Measurements from ENCODE around the gene HSPH1.

HSPH1 gene

GRCh38 chr13:31119966-31120700 is 41.6 kb downstream of the HSPH1 start:
- TF ChIP-seq EZH2 (optimal IDR thresholded peaks at IDR 0.05; ENCODE audit: low read depth, low read length) = no peak
- TF ChIP-seq CTCF (IDR thresholded peaks at IDR 0.05; ENCODE audit: low read length) = no peak
- TF ChIP-seq EZH2phosphoT487 (IDR thresholded peaks at IDR 0.05; ENCODE audit: low read length) = no peak
- H3F3A ChIP-seq (ENCODE audit: insufficient read depth, low read length) = no peaks in the 10 kb centered on the region
- H2AFZ ChIP-seq (ENCODE audit: low read length) = no peak overlapping the region
- H3K36me3 ChIP-seq (replicated peaks; ENCODE audit: insufficient read depth, low read length) = no peaks in the 10 kb centered on the region
- H3K9me2 ChIP-seq (replicated peaks; ENCODE audit: insufficient read depth, low read length) = no peaks in the 10 kb centered on the region
- no peaks in the 10 kb centered on the region for H3K4me1 ChIP-seq (ENCODE audit: low read length)
- DNase-seq = no peak
- H3K4me2 ChIP-seq (ENCODE audit: low read depth, low read length) = no peak overlapping the region
- H3K79me2 ChIP-seq (ENCODE audit: low read length) = no peaks in the 10 kb centered on the region
- H3K27me3 ChIP-seq (replicated peaks; ENCODE audit: insufficient read depth, low read length) = no peaks in the 10 kb centered on the region
- H3K27ac ChIP-seq (ENCODE audit: low read length) = no peak overlapping the region
- H4K20me1 ChIP-seq (ENCODE audit: insufficient read depth, low read length) = no peaks in the 10 kb centered on the region
- H3K9me3 ChIP-seq (replicated peaks; ENCODE audit: insufficient read depth, low read length) = no peaks in the 10 kb centered on the region
- no peak overlapping the region for H3K9ac ChIP-seq (ENCODE audit: low read length)
- H3K4me3 ChIP-seq (ENCODE audit: low read length) = no peak overlapping the region

DNA sequence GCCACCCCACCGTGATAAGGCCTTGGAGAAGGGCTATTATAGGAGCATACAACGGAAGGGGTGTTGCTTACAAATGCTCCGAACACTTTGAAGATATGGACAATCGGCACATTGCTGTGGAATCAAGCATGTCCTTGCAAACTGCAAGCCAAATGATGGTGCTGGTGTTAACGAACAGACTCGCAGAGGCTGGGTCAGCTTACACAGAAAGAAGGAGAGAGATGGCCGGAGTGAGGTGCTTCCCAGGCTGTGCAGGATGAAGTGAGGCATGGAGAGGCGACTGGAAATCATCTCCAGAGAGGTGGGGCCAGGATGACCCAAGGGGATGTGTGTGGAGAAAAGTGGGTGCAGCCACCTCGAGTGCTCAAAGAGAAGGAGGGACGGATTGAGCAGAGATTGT is 42.2 kb downstream of the HSPH1 start:
- H3K27me3 ChIP-seq (replicated peaks; ENCODE audit: insufficient read depth, low read length) = no peaks in the 10 kb centered on the region
- H3K36me3 ChIP-seq (replicated peaks; ENCODE audit: insufficient read depth, low read length) = no peaks in the 10 kb centered on the region
- H3F3A ChIP-seq (ENCODE audit: insufficient read depth, low read length) = no peaks in the 10 kb centered on the region

GRCh38 chr13:31116224-31116623 is 45.5 kb downstream of the HSPH1 start:
- DNase-seq = no peak
- Histone ChIP-seq H3K4me3 (ENCODE audit: low read length) (no peak overlapping the region), H3K27me3 (replicated peaks; ENCODE audit: insufficient read depth, low read length) (no peaks in the 10 kb centered on the region), H3K9ac (ENCODE audit: low read length) (no peak overlapping the region), H3K27ac (ENCODE audit: low read length) (no peak overlapping the region), H3K79me2 (ENCODE audit: low read length) (no peaks in the 10 kb centered on the region), H2AFZ (ENCODE audit: low read length) (no peak overlapping the region), H4K20me1 (ENCODE audit: insufficient read depth, low read length) (no peaks in the 10 kb centered on the region), H3K9me3 (replicated peaks; ENCODE audit: insufficient read depth, low read length) (no peaks in the 10 kb centered on the region), H3F3A (ENCODE audit: insufficient read depth, low read length) (no peaks in the 10 kb centered on the region), H3K4me2 (ENCODE audit: low read depth, low read length) (no peak overlapping the region), H3K36me3 (replicated peaks; ENCODE audit: insufficient read depth, low read length) (no peaks in the 10 kb centered on the region), H3K9me2 (replicated peaks; ENCODE audit: insufficient read depth, low read length) (no peaks in the 10 kb centered on the region), H3K4me1 (ENCODE audit: low read length) (no peaks in the 10 kb centered on the region)
- TF ChIP-seq EZH2 (optimal IDR thresholded peaks at IDR 0.05; ENCODE audit: low read depth, low read length) (no peak), CTCF (IDR thresholded peaks at IDR 0.05; ENCODE audit: low read length) (no peak), EZH2phosphoT487 (IDR thresholded peaks at IDR 0.05; ENCODE audit: low read length) (no peak)

More for the DNA sequence above, 42.2 kb downstream of the HSPH1 start:
- Histone ChIP-seq H4K20me1 (ENCODE audit: insufficient read depth, low read length) (no peaks in the 10 kb centered on the region), H3K9me3 (replicated peaks; ENCODE audit: insufficient read depth, low read length) (no peaks in the 10 kb centered on the region), H2AFZ (ENCODE audit: low read length) (no peak overlapping the region), H3K4me3 (ENCODE audit: low read length) (no peak overlapping the region), H3K9ac (ENCODE audit: low read length) (no peak overlapping the region), H3K27ac (ENCODE audit: low read length) (no peak overlapping the region), H3K4me2 (ENCODE audit: low read depth, low read length) (no peak overlapping the region), H3K79me2 (ENCODE audit: low read length) (no peaks in the 10 kb centered on the region), H3K4me1 (ENCODE audit: low read length) (no peaks in the 10 kb centered on the region), H3K9me2 (replicated peaks; ENCODE audit: insufficient read depth, low read length) (no peaks in the 10 kb centered on the region)
- TF ChIP-seq CTCF (IDR thresholded peaks at IDR 0.05; ENCODE audit: low read length) (no peak), EZH2 (optimal IDR thresholded peaks at IDR 0.05; ENCODE audit: low read depth, low read length) (no peak), EZH2phosphoT487 (IDR thresholded peaks at IDR 0.05; ENCODE audit: low read length) (no peak)
- no peak for DNase-seq
